Osteoblast (primary cell): Measurements from ENCODE around the gene ZFYVE27. TPM values are rescaled to one million over a fixed set of nuclear protein-coding genes. Genes with fewer than 3 reads are reported as not detected.

Experiments used
- DNase-seq: peaks from one replicate; pipeline ENCODE4 v3.0.0; 2011; ENCODE audit warnings: low spot score, mixed read lengths; ENCODE audit not compliant: insufficient read length; ENCODE audit errors: missing footprints
- H2AFZ ChIP-seq: 2 replicates; pipeline ENCODE4 v1.6.0; 2011; ENCODE audit warnings: mild to moderate bottlenecking, low read length
- H3K27ac ChIP-seq: 2 replicates; pipeline ENCODE4 v1.5.1; 2011; ENCODE audit warnings: mild to moderate bottlenecking, low read depth, low read length, moderate library complexity
- H3K27me3 ChIP-seq: 2 replicates; pipeline ENCODE4 v1.6.0; 2012; ENCODE audit warnings: mild to moderate bottlenecking, control low read depth, inconsistent platforms, low read length, moderate library complexity; ENCODE audit not compliant: insufficient read depth
- H3K36me3 ChIP-seq: 2 replicates; pipeline ENCODE4 v1.5.1; 2011; ENCODE audit warnings: mild to moderate bottlenecking, low read length, control low read depth, moderate library complexity; ENCODE audit not compliant: insufficient read depth
- H3K4me1 ChIP-seq: 2 replicates; pipeline ENCODE4 v1.5.1; 2011; ENCODE audit warnings: mild to moderate bottlenecking, low read length, control low read depth, moderate library complexity; ENCODE audit not compliant: insufficient read depth
- H3K4me2 ChIP-seq: 2 replicates; pipeline ENCODE4 v1.6.0; 2011; ENCODE audit warnings: mild to moderate bottlenecking, low read length; ENCODE audit not compliant: insufficient read depth
- H3K4me3 ChIP-seq: fragments of 200-600 bp; sonication (generic); 3 replicates; pipeline ENCODE4 v1.5.1; 2012; ENCODE audit warnings: mild to moderate bottlenecking, low read length, inconsistent platforms; ENCODE audit not compliant: insufficient read depth
- H3K79me2 ChIP-seq: 2 replicates; pipeline ENCODE4 v1.6.0; 2012; ENCODE audit warnings: mild to moderate bottlenecking, low read length, control low read depth, inconsistent platforms; ENCODE audit not compliant: insufficient read depth
- H3K9me3 ChIP-seq: 2 replicates; pipeline ENCODE4 v1.5.1; 2011; ENCODE audit warnings: low read depth, low read length, control low read depth
- H4K20me1 ChIP-seq: 2 replicates; pipeline ENCODE4 v1.6.0; 2012; ENCODE audit warnings: mild to moderate bottlenecking, low read length, control low read depth; ENCODE audit not compliant: insufficient read depth
- CTCF ChIP-seq: IDR thresholded peaks from 2 replicates; pipeline ENCODE4 v1.5.1; 2011; ENCODE audit warnings: mild to moderate bottlenecking, low read depth, low read length, moderate library complexity; ENCODE audit errors: extremely low read depth
- total RNA-seq: library from RNA; depleted of rRNA; stranded (reverse); fragments of >200 nt; gene quantifications from 2 replicates; pipeline ENCODE4 v1.2.3, GENCODE V29; 2012

Gene ZFYVE27
- total RNA-seq, 1 donor: 19.9 TPM

GRCh38 chr10:97723001-97723400, 13.9 kb upstream of the ZFYVE27 start:
- H3K27ac ChIP-seq: no peak overlapping the region
- peaks cover 11% of the 10 kb centered on the region for H3K79me2 ChIP-seq
- no peak overlapping the region for H3K4me3 ChIP-seq
- H4K20me1 ChIP-seq: peaks cover 4% of the 10 kb centered on the region
- H3K9me3 ChIP-seq: no peaks in the 10 kb centered on the region
- H3K27me3 ChIP-seq: no peaks in the 10 kb centered on the region
- TF ChIP-seq CTCF: no peak
- no peak overlapping the region for H2AFZ ChIP-seq
- peaks cover 12% of the 10 kb centered on the region for H3K36me3 ChIP-seq
- no peak for DNase-seq
- no peak overlapping the region for H3K4me2 ChIP-seq
- peaks cover 9% of the 10 kb centered on the region for H3K4me1 ChIP-seq

GRCh38 chr10:97724341-97724941, 12.5 kb upstream of the ZFYVE27 start:
- peaks cover 1% of the 10 kb centered on the region for H3K79me2 ChIP-seq
- H4K20me1 ChIP-seq: no peaks in the 10 kb centered on the region
- peak overlapping the region; percentile 10 for H3K27ac ChIP-seq
- H3K27me3 ChIP-seq: no peaks in the 10 kb centered on the region
- peak; percentile 46 for DNase-seq
- no peak overlapping the region for H2AFZ ChIP-seq
- no peak overlapping the region for H3K4me2 ChIP-seq
- no peaks in the 10 kb centered on the region for H3K9me3 ChIP-seq
- H3K4me1 ChIP-seq: peaks cover 9% of the 10 kb centered on the region
- no peaks in the 10 kb centered on the region for H3K36me3 ChIP-seq
- no peak for TF ChIP-seq CTCF
- no peak overlapping the region for H3K4me3 ChIP-seq

- H3K4me3 ChIP-seq: peak overlapping the region; percentile 64
- peak overlapping the region; percentile 82 for H2AFZ ChIP-seq
- no peak for TF ChIP-seq CTCF
- H3K4me2 ChIP-seq: peak overlapping the region; percentile 86
- H4K20me1 ChIP-seq: no peaks in the 10 kb centered on the region
- H3K79me2 ChIP-seq: no peaks in the 10 kb centered on the region
- no peaks in the 10 kb centered on the region for H3K27me3 ChIP-seq
- no peaks in the 10 kb centered on the region for H3K36me3 ChIP-seq
- peak; percentile 85 for DNase-seq
- H3K9me3 ChIP-seq: no peaks in the 10 kb centered on the region
- peak overlapping the region; percentile 67 for H3K27ac ChIP-seq
- H3K4me1 ChIP-seq: peaks cover 9% of the 10 kb centered on the region
These were observed 10.2 kb upstream of the ZFYVE27 start for GRCh38 chr10:97726636-97727178.

GRCh38 chr10:97729014-97729413, 7.9 kb upstream of the ZFYVE27 start:
- Histone ChIP-seq H3K79me2 (no peaks in the 10 kb centered on the region), H3K27me3 (no peaks in the 10 kb centered on the region), H3K27ac (no peak overlapping the region), H3K4me3 (no peak overlapping the region), H3K4me2 (no peak overlapping the region), H2AFZ (no peak overlapping the region), H3K4me1 (peaks cover 9% of the 10 kb centered on the region), H3K9me3 (no peaks in the 10 kb centered on the region), H3K36me3 (no peaks in the 10 kb centered on the region), H4K20me1 (no peaks in the 10 kb centered on the region)
- no peak for DNase-seq
- TF ChIP-seq CTCF: no peak
